GM23338 (cell line): ENCODE measurements around the gene PPFIBP1. TPM values are rescaled to one million over a fixed set of nuclear protein-coding genes. Genes with fewer than 3 reads are reported as not detected.
A peak's percentile ranks its signal among the peaks of the same experiment; 100 is the strongest.

Experiments used
- ATAC-seq: fragments of 200-7000 bp; cut with Tn5 transposase; 3 replicates; pipeline ENCODE4 v1.9.1; 2020
- DNase-seq: peaks from one replicate; pipeline ENCODE4 v3.0.0-alpha.2; 2015; ENCODE audit warnings: low spot score
- H2AFZ ChIP-seq: fragments of 200-600 bp; sonication (generic); 2 replicates; pipeline ENCODE4 v1.8.0; 2016; ENCODE audit warnings: antibody characterized with exemption, mild to moderate bottlenecking, moderate library complexity
- H3F3A ChIP-seq: fragments of 200-600 bp; sonication (generic); replicated peaks from 2 replicates; pipeline ENCODE4 v1.8.0; 2017; ENCODE audit warnings: antibody characterized with exemption, mixed run types, low read depth
- H3K27ac ChIP-seq: fragments of 200-600 bp; sonication (generic); 2 replicates; pipeline ENCODE4 v1.6.1; 2016; ENCODE audit warnings: low read depth
- H3K27me3 ChIP-seq: fragments of 200-600 bp; sonication (generic); 2 replicates; pipeline ENCODE4 v1.8.0; 2016; ENCODE audit warnings: mild to moderate bottlenecking, mixed run types, moderate library complexity; ENCODE audit not compliant: insufficient read depth
- H3K36me3 ChIP-seq: fragments of 200-600 bp; sonication (generic); 2 replicates; pipeline ENCODE4 v1.8.0; 2016; ENCODE audit warnings: mild to moderate bottlenecking; ENCODE audit not compliant: insufficient read depth
- H3K4me1 ChIP-seq: fragments of 200-600 bp; sonication (generic); 2 replicates; pipeline ENCODE4 v1.8.0; 2016; ENCODE audit warnings: mild to moderate bottlenecking, moderate library complexity; ENCODE audit not compliant: insufficient read depth
- H3K4me2 ChIP-seq: fragments of 200-600 bp; sonication (generic); 2 replicates; pipeline ENCODE4 v1.7.1; 2017; ENCODE audit warnings: mixed run types
- H3K4me3 ChIP-seq: fragments of 200-600 bp; sonication (generic); 2 replicates; pipeline ENCODE4 v1.6.1; 2016; ENCODE audit warnings: mixed run types
- H3K79me2 ChIP-seq: fragments of 200-600 bp; sonication (generic); replicated peaks from 2 replicates; pipeline ENCODE4 v1.8.0; 2017; ENCODE audit warnings: mild to moderate bottlenecking; ENCODE audit not compliant: insufficient read depth
- H3K9me2 ChIP-seq: fragments of 200-600 bp; sonication (generic); 2 replicates; pipeline ENCODE4 v1.8.0; 2017; ENCODE audit not compliant: insufficient read depth
- H4K20me1 ChIP-seq: fragments of 200-600 bp; sonication (generic); replicated peaks from 2 replicates; pipeline ENCODE4 v1.8.0; 2017; ENCODE audit warnings: mild to moderate bottlenecking; ENCODE audit not compliant: insufficient read depth
- H3K27ac Mint-ChIP-seq: 2 replicates; pipeline ENCODE4 v1.8.0; 2020; ENCODE audit warnings: inconsistent platforms, mild to moderate bottlenecking, moderate library complexity, mixed read lengths
- H3K27me3 Mint-ChIP-seq: 3 replicates; pipeline ENCODE4 v1.8.0; 2022; ENCODE audit warnings: low read depth, mild to moderate bottlenecking, moderate library complexity, mixed read lengths, inconsistent platforms; ENCODE audit not compliant: insufficient read depth, poor library complexity
- H3K36me3 Mint-ChIP-seq: 3 replicates; pipeline ENCODE4 v1.8.0; 2021; ENCODE audit warnings: low read depth, mild to moderate bottlenecking, inconsistent platforms, moderate library complexity, mixed read lengths
- H3K4me1 Mint-ChIP-seq: 3 replicates; pipeline ENCODE4 v1.8.0; 2020; ENCODE audit warnings: mild to moderate bottlenecking, inconsistent platforms, mixed read lengths
- H3K4me3 Mint-ChIP-seq: 3 replicates; pipeline ENCODE4 v1.8.0; 2021; ENCODE audit warnings: moderate library complexity, mild to moderate bottlenecking, inconsistent platforms, mixed read lengths
- H3K9me3 Mint-ChIP-seq: 3 replicates; pipeline ENCODE4 v1.8.0; 2020; ENCODE audit warnings: moderate library complexity, mild to moderate bottlenecking, inconsistent platforms, mixed read lengths
- CREB1 ChIP-seq: fragments of 250-450 bp; sonication (Bioruptor Pico); IDR thresholded peaks from 2 replicates; pipeline ENCODE4 v1.5.0; 2020; ENCODE audit warnings: low read depth, mild to moderate bottlenecking, moderate library complexity
- EZH2 ChIP-seq: fragments of 200-600 bp; sonication (generic); IDR thresholded peaks from one replicate; pipeline ENCODE4 v1.8.0; 2017; ENCODE audit warnings: antibody characterized with exemption, mild to moderate bottlenecking, low read depth; ENCODE audit not compliant: unreplicated experiment
- EZH2phosphoT487 ChIP-seq: fragments of 200-600 bp; sonication (generic); IDR thresholded peaks from one replicate; pipeline ENCODE4 v1.8.1; 2018; ENCODE audit warnings: antibody characterized with exemption; ENCODE audit not compliant: unreplicated experiment
- JUNB ChIP-seq: IDR thresholded peaks from one replicate; pipeline ENCODE4 v1.6.1; 2016; ENCODE audit warnings: antibody characterized with exemption; ENCODE audit not compliant: unreplicated experiment
- NANOG ChIP-seq: IDR thresholded peaks from 2 replicates; pipeline ENCODE4 v1.6.1; 2016; ENCODE audit warnings: antibody characterized with exemption, borderline replicate concordance
- POLR2AphosphoS5 ChIP-seq: IDR thresholded peaks from 2 replicates; pipeline ENCODE4 v1.6.1; 2016; ENCODE audit warnings: antibody characterized with exemption, low read depth
- STAT1 ChIP-seq: IDR thresholded peaks from one replicate; pipeline ENCODE4 v1.6.1; 2016; ENCODE audit warnings: antibody characterized with exemption; ENCODE audit not compliant: unreplicated experiment
- ZNF114 ChIP-seq: fragments of 250-450 bp; sonication (Bioruptor Pico); IDR thresholded peaks from 2 replicates; pipeline ENCODE4 v1.5.0; 2020; ENCODE audit warnings: mild to moderate bottlenecking, moderate library complexity
- ZNF331 ChIP-seq: fragments of 250-450 bp; sonication (Bioruptor Pico); IDR thresholded peaks from 2 replicates; pipeline ENCODE4 v1.5.0; 2020; ENCODE audit warnings: low read depth, mild to moderate bottlenecking, moderate library complexity
- polyA plus RNA-seq: library from polyadenylated mRNA; unstranded; fragments of >200 nt; fragmentation: Nextera tagmentation; extraction: Ambion mirVana; gene quantifications from 2 replicates; pipeline ENCODE4 v1.2.1, GENCODE V29; 2016
- total RNA-seq: library from RNA; depleted of rRNA; stranded (reverse); fragments of >200 nt; shearing (Covaris generic); gene quantifications from 2 replicates; pipeline ENCODE4 v1.2.3, GENCODE V29; 2014
- TF ChIP-seq, protein P1 (sequence below), 2 experiments: fragments of 200-600 bp in 1 of 2; sonication (generic) in 1 of 2; conservative IDR thresholded peaks; 2 replicates each; pipeline versions ENCODE4 v1.5.1 to v1.6.1; 2016 to 2017; ENCODE audit warnings: antibody characterized with exemption in 2 of 2, low read depth in 2 of 2, mild to moderate bottlenecking in 2 of 2, moderate library complexity in 1 of 2
- TF ChIP-seq, protein P2 (sequence below): IDR thresholded peaks from one replicate; pipeline ENCODE4 v1.6.1; 2018; ENCODE audit warnings: antibody characterized with exemption; ENCODE audit not compliant: unreplicated experiment
- TF ChIP-seq, protein P3 (sequence below): IDR thresholded peaks from 2 replicates; pipeline ENCODE4 v1.6.1; 2016; ENCODE audit warnings: antibody characterized with exemption

The PPFIBP1 gene
- total and polyA plus RNA-seq, 2 experiments from 2014 or later = 33.2 to 41.9 TPM

DNA sequence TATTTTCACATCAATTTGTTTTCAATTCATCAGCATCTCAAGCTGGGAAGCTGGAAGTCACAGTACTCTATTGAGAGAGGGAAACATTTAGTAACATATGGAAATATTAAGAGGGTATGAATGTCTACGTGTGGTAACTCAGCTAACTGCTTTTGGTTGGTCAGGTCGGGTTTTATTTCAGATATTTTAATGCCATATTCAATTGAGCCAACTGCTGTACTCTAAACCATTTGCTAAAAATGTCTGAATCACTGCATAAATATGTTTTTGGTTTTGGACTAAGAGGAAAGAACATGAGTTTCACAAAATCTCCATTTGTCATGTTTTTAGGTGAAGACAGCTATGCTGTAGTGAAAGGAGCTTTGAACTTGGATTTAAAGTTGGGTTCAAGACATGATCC is 18.9 kb upstream of the PPFIBP1 start (continued):
- TF ChIP-seq, protein P1, sequence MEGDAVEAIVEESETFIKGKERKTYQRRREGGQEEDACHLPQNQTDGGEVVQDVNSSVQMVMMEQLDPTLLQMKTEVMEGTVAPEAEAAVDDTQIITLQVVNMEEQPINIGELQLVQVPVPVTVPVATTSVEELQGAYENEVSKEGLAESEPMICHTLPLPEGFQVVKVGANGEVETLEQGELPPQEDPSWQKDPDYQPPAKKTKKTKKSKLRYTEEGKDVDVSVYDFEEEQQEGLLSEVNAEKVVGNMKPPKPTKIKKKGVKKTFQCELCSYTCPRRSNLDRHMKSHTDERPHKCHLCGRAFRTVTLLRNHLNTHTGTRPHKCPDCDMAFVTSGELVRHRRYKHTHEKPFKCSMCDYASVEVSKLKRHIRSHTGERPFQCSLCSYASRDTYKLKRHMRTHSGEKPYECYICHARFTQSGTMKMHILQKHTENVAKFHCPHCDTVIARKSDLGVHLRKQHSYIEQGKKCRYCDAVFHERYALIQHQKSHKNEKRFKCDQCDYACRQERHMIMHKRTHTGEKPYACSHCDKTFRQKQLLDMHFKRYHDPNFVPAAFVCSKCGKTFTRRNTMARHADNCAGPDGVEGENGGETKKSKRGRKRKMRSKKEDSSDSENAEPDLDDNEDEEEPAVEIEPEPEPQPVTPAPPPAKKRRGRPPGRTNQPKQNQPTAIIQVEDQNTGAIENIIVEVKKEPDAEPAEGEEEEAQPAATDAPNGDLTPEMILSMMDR (conservative IDR thresholded peaks at IDR 0.05; ENCODE audit: low read depth in 2 of 2) = no peak
- TF ChIP-seq STAT1 (no peak), ZNF331 (CRISPR knock-in tag) (no peak), EZH2phosphoT487 (no peak), EZH2 (no peak), CREB1 (CRISPR knock-in tag) (no peak), POLR2AphosphoS5 (no peak), JUNB (no peak), ZNF114 (CRISPR knock-in tag) (no peak)
- TF ChIP-seq, protein P2, sequence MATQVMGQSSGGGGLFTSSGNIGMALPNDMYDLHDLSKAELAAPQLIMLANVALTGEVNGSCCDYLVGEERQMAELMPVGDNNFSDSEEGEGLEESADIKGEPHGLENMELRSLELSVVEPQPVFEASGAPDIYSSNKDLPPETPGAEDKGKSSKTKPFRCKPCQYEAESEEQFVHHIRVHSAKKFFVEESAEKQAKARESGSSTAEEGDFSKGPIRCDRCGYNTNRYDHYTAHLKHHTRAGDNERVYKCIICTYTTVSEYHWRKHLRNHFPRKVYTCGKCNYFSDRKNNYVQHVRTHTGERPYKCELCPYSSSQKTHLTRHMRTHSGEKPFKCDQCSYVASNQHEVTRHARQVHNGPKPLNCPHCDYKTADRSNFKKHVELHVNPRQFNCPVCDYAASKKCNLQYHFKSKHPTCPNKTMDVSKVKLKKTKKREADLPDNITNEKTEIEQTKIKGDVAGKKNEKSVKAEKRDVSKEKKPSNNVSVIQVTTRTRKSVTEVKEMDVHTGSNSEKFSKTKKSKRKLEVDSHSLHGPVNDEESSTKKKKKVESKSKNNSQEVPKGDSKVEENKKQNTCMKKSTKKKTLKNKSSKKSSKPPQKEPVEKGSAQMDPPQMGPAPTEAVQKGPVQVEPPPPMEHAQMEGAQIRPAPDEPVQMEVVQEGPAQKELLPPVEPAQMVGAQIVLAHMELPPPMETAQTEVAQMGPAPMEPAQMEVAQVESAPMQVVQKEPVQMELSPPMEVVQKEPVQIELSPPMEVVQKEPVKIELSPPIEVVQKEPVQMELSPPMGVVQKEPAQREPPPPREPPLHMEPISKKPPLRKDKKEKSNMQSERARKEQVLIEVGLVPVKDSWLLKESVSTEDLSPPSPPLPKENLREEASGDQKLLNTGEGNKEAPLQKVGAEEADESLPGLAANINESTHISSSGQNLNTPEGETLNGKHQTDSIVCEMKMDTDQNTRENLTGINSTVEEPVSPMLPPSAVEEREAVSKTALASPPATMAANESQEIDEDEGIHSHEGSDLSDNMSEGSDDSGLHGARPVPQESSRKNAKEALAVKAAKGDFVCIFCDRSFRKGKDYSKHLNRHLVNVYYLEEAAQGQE = no peak
- TF ChIP-seq, protein P3, sequence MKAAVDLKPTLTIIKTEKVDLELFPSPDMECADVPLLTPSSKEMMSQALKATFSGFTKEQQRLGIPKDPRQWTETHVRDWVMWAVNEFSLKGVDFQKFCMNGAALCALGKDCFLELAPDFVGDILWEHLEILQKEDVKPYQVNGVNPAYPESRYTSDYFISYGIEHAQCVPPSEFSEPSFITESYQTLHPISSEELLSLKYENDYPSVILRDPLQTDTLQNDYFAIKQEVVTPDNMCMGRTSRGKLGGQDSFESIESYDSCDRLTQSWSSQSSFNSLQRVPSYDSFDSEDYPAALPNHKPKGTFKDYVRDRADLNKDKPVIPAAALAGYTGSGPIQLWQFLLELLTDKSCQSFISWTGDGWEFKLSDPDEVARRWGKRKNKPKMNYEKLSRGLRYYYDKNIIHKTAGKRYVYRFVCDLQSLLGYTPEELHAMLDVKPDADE = no peak

DNA sequence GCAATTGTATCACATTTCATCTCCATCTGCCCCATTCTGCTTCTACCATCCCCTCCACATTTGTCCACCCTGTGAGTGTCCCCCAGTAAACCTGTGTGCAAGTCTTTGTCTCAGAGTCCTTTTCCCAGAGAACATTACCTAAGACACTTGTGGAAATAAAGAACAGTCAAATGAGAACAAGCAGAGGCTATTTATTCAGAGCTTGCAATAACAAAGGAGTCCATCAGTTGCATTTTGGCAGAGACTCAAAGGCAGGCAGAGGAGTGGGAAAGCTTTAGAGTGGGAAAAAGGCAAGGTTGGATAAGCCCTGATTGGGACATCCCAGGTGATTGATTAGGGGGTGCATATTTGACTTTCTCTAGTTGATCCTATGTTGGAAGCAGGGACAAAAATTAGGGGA is 18.2 kb upstream of the PPFIBP1 start:
- Histone ChIP-seq H3K9me2 (0 out of 2 replicates have a peak, but pooled peaks cover 6% of the 10 kb centered on the region), H3K36me3 (no peaks in the 10 kb centered on the region), H4K20me1 (no peaks in the 10 kb centered on the region), H3K79me2 (no peaks in the 10 kb centered on the region), H3K4me1 (no peaks in the 10 kb centered on the region), H3K4me2 (no peak overlapping the region), H3K4me3 (no peak overlapping the region), H3K27me3 (no peaks in the 10 kb centered on the region), H3F3A (no peaks in the 10 kb centered on the region), H3K27ac (no peak overlapping the region), H2AFZ (0 out of 2 replicates have a peak overlapping the region, but pooled peaks have one; percentile 30)
- DNase-seq (no peak), ATAC-seq (no peak)
- Mint-ChIP-seq H3K9me3 (no peaks in the 10 kb centered on the region), H3K27me3 (peaks cover 5% of the 10 kb centered on the region), H3K4me1 (peaks cover 4% of the 10 kb centered on the region; the same call in 1 of the 3 replicates), H3K4me3 (no peak overlapping the region), H3K36me3 (no peaks in the 10 kb centered on the region), H3K27ac (no peak overlapping the region)
- no peak for TF ChIP-seq CREB1 (CRISPR knock-in tag)
- TF ChIP-seq EZH2 = no peak
- TF ChIP-seq, protein P3 = no peak
- no peak for TF ChIP-seq JUNB
- no peak for TF ChIP-seq NANOG
- TF ChIP-seq EZH2phosphoT487 = no peak
- TF ChIP-seq ZNF331 (CRISPR knock-in tag) = no peak
- TF ChIP-seq ZNF114 (CRISPR knock-in tag) = no peak
- no peak for TF ChIP-seq POLR2AphosphoS5
- TF ChIP-seq, protein P1 (conservative IDR thresholded peaks at IDR 0.05; ENCODE audit: low read depth in 2 of 2) = no peak
